ENCODE measurements around the gene CREBRF. TPM values are rescaled to one million over a fixed set of nuclear protein-coding genes. Genes with fewer than 3 reads are reported as not detected.

CREBRF gene
- total and polyA plus RNA-seq, 2 of the 8 experiments (the other 6 are each of a cell fraction or from before 2014, with no cell fraction given), result 1.2 to 4.7 TPM

GRCh38 chr5:173103411-173103810 is 47.3 kb downstream of the CREBRF start:
- no peak overlapping the region for H3K27ac ChIP-seq (ENCODE audit: low read depth, low read length)
- no peak overlapping the region for H3K14ac ChIP-seq (ENCODE audit: insufficient read length)
- no peak overlapping the region for H3K4me3 ChIP-seq (ENCODE audit: extremely low read depth in 1 of 4, insufficient read depth in 2 of 4, low read depth in 3 of 4, low read length in 4 of 4)
- H2BK20ac ChIP-seq (ENCODE audit: low read length), result no peak overlapping the region
- H2BK15ac ChIP-seq (ENCODE audit: low read length), result no peak overlapping the region
- H3K18ac ChIP-seq (ENCODE audit: extremely low read depth, low read length), result no peak overlapping the region
- no peak overlapping the region for H3K4me2 ChIP-seq (ENCODE audit: insufficient read depth in 1 of 2, low read depth in 2 of 2, low read length in 2 of 2)
- no peak overlapping the region for H3K23ac ChIP-seq (ENCODE audit: insufficient read length)
- no peak overlapping the region for H4K91ac ChIP-seq (replicated peaks; ENCODE audit: insufficient read length, low read length)
- H2AK5ac ChIP-seq (ENCODE audit: low read depth, low read length), result no peak overlapping the region
- no peak overlapping the region for H3K9ac ChIP-seq (replicated peaks in 1 of 4; ENCODE audit: extremely low read depth in 1 of 4, low read depth in 3 of 4, low read length in 3 of 4)
- H2BK12ac ChIP-seq (ENCODE audit: low read depth, low read length), result no peak overlapping the region
- DNase-seq (ENCODE audit: low read depth in 1 of 2, low spot score in 2 of 2) (no peak), FAIRE-seq (no peak)
- CTCF ChIA-PET (ENCODE audit: partially characterized antibody), result interaction anchor here (0.6 kb wide), 1 partner anchor 255 kb away, joined by 3 read pairs; no protein-coding TSS in a partner anchor
- no peaks in the 10 kb centered on the region for H3K27me3 ChIP-seq (replicated peaks in 1 of 4; ENCODE audit: control insufficient read depth in 3 of 4, extremely low read depth in 1 of 4, insufficient read depth in 3 of 4, low read length in 3 of 4)
- H2BK5ac ChIP-seq (ENCODE audit: low read depth, low read length), result no peak overlapping the region
- 81% methylated on average over 1 of the region's 1 CpG; no CpG with 5 or more reads in 1 of the 2 experiments for WGBS, 2 experiments (ENCODE audit: extremely low coverage in 1 of 2, insufficient coverage in 1 of 2, insufficient read length in 1 of 2, insufficient replicate concordance in 2 of 2, low coverage in 1 of 2, low lambda C conversion rate in 2 of 2, missing lambda C conversion rate in 1 of 2)
- H3K9me3 ChIP-seq (ENCODE audit: insufficient read depth in 2 of 2, low read depth in 1 of 2, low read length in 1 of 2), result no peaks in the 10 kb centered on the region
- no peaks in the 10 kb centered on the region for H3K4me1 ChIP-seq (replicated peaks in 1 of 4; ENCODE audit: control insufficient read depth in 3 of 4, insufficient read depth in 4 of 4, low read length in 3 of 4)
- no peak overlapping the region for H2AFZ ChIP-seq (ENCODE audit: low read length)
- no peaks in the 10 kb centered on the region for H3K23me2 ChIP-seq (ENCODE audit: low read depth, low read length)
- H2BK120ac ChIP-seq (replicated peaks; ENCODE audit: low read depth, low read length), result no peak overlapping the region
- no peaks in the 10 kb centered on the region for H3K79me1 ChIP-seq (ENCODE audit: low read depth, low read length)
- H4K8ac ChIP-seq (ENCODE audit: extremely low read depth, insufficient read depth, low read length), result no peak overlapping the region
- H3K56ac ChIP-seq (replicated peaks; ENCODE audit: insufficient read length, low read depth, low read length), result no peak overlapping the region
- no peaks in the 10 kb centered on the region for H3K79me2 ChIP-seq (ENCODE audit: control insufficient read depth in 1 of 2, insufficient read depth in 2 of 2, low read length in 2 of 2)
- POLR2A ChIA-PET (ENCODE audit: partially characterized antibody), result no interaction called here
- no peaks in the 10 kb centered on the region for H3K36me3 ChIP-seq (ENCODE audit: control insufficient read depth in 2 of 4, insufficient read depth in 4 of 4, low read length in 3 of 4)
- no peaks in the 10 kb centered on the region for H4K20me1 ChIP-seq (replicated peaks in 1 of 2; ENCODE audit: control insufficient read depth in 1 of 2, insufficient read depth in 2 of 2, low read length in 2 of 2)
- H4K5ac ChIP-seq (ENCODE audit: insufficient read length, low read depth, low read length), result no peak overlapping the region
- no peak overlapping the region for H3K4ac ChIP-seq (replicated peaks; ENCODE audit: insufficient read length, low read depth, low read length)
- TF ChIP-seq KDM4A (IDR thresholded peaks at IDR 0.05; ENCODE audit: low read depth, low read length, severe bottlenecking) (no peak), ATF3 (IDR thresholded peaks at IDR 0.05; ENCODE audit: insufficient read depth, low read depth, low read length) (no peak), POU5F1 (IDR thresholded peaks at IDR 0.05; ENCODE audit: low read depth, low read length) (no peak), EP300 (IDR thresholded peaks at IDR 0.05; ENCODE audit: borderline replicate concordance in 1 of 2, low read depth in 2 of 2, low read length in 2 of 2) (no peak), SRF (IDR thresholded peaks at IDR 0.05; ENCODE audit: low read depth, low read length) (no peak), ASH2L (IDR thresholded peaks at IDR 0.05; ENCODE audit: low read length) (no peak), HDAC6 (IDR thresholded peaks at IDR 0.05; ENCODE audit: low read depth, low read length) (no peak), SIN3A (conservative IDR thresholded peaks at IDR 0.05 in 1 of 2, IDR thresholded peaks at IDR 0.05 in 1 of 2; ENCODE audit: low read depth in 1 of 2, low read length in 2 of 2) (no peak), MAFK (IDR thresholded peaks at IDR 0.05; ENCODE audit: low read depth, low read length) (no peak), BRCA1 (IDR thresholded peaks at IDR 0.05; ENCODE audit: low read depth, low read length) (no peak), TBP (IDR thresholded peaks at IDR 0.05; ENCODE audit: low read depth, low read length) (no peak), JUND (IDR thresholded peaks at IDR 0.05; ENCODE audit: low read length) (no peak), CEBPB (IDR thresholded peaks at IDR 0.05; ENCODE audit: low read depth, low read length) (no peak), TCF12 (IDR thresholded peaks at IDR 0.05; ENCODE audit: low read depth, low read length) (no peak), SP4 (IDR thresholded peaks at IDR 0.05; ENCODE audit: low read length) (no peak), CREB1 (IDR thresholded peaks at IDR 0.05) (no peak)

Measured in H1 (cell line).